HG02938 (cell line): ENCODE data around the gene NPIPB6.
"Not testable (repeated sequence)": the region's sequence is repeated elsewhere in the genome, so short reads cannot be mapped to it uniquely, and the experiment has no call there.

ENCODE experiments used
- ATAC-seq: cut with Tn5 transposase; IDR thresholded peaks from one replicate; pipeline ENCODE4 v1.9.1; 2021; ENCODE audit warnings: mild to moderate bottlenecking, moderate library complexity; ENCODE audit not compliant: unreplicated experiment

The NPIPB6 gene

DNA sequence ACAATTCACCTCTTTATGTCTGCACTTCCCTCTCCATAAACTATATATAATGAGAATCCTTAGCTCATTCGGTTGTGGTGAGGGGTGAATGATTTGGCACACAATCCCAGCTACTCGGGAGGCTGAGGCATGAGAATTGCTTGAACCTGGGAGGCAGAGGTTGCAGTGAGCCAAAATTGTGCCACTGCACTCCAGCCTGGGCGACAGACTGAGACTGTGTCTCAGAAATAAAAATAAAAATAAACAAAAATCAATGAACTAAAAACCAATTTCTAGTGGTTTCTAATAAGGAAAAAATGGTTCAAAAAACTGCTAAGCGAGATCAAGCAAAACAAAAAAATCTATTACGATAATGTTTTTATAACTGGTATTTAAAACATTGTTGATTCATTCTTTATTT, at the start of gene NPIPB6:
NPIPB6 (minus strand) TSS at position 101 of the 400 bp plus-strand sequence. CDS start 686 bp downstream, outside the sequence.
- not testable (repeated sequence) for ATAC-seq

DNA sequence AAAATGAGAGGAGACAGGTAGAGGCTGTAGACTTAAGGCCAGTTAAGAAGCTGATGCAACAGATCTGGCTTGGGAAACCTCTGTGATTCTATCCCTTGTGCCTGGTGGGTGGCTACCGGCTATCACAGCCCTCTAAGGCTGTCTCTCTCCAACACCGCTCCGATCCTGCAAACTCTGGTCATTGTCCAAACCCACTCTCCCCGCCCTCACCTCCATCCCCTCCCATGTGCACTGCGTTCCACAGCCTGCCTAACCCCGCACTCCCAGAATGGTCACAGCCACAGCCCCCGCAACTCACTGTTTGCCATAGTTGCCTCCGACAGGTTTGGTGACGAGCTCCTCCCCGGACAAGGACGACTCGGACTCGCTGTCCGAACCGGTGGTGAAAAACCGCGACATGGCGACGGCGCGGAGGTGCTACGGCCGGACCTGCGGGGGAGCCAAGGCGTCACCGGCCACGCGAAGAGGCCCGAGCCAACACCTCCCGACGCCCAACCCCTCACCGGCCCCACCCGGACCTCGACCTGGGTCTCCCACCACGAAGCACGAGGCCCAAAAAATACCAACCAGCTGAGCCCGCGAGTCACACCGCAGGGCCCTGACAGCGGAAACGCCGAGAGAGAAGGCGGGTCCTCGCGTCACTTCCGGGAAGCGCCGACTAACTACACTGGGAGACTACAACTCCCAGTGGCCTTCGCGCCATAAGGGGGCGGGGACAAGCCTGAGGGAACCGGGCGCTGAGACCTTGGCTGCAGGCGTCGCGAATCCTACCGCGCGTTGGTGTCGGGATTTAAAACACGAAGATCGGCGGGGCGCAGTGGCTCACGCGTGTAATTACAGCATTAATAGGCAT, 40.1 kb upstream of the NPIPB6 start, which contains the start of gene EIF3CL:
EIF3CL (minus strand) TSS at position 622 of the 853 bp plus-strand sequence; CDS start at position 399, 223 bp downstream.
- peak; percentile 90 for ATAC-seq

DNA sequence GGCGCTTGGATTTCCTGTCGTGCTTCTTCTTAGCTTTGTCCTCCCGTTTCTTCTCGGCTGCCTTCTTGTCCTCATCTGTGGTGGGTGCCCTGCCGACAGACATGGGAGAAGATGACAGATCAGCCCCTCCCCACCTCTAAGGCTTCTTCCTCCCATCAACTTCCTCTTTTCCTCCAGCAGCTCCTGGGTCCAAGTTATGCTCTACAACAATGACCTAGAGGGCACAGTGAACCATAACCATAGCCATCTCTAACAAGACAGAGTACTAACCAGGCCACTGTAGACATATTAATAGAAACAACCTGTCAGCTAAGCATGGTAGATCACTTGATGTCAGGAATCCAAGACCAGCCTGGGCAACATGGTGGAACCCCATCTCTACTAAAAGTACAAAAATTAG, 28.7 kb upstream of the NPIPB6 start:
- not testable (repeated sequence) for ATAC-seq

DNA sequence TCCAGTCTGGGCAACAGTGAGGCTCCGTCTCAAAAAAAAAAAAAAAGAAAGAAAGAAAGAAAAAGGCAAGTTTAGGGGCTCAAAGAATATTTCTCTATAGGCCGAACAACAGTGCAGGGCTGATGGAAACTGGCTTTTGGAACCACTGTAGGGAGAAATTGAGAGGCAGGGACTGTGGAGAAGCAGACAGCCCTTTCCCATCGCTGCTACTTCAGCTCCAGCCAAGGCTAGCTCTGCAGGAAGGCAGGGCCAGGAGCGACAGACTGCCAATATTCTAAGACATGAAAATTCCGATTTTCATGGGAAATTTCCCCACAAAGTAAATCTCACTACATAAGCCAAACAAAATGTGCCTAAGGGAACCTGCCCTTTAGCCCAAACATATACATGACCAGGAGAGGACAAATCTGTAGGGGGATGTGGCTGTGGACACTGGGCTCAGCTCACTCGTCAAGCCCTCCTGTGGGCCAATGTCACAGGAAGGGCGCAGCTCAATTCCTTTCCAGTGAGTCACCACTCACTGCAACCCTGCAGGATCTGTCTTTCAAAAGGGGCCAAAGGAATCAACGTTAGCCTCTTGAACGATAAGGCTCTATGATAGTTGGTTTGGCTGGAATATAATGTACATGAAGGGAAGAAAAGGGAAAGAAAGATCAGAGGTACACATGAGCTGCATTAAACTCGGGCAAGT, 19.0 kb upstream of the NPIPB6 start:
- ATAC-seq: not testable (repeated sequence)

DNA sequence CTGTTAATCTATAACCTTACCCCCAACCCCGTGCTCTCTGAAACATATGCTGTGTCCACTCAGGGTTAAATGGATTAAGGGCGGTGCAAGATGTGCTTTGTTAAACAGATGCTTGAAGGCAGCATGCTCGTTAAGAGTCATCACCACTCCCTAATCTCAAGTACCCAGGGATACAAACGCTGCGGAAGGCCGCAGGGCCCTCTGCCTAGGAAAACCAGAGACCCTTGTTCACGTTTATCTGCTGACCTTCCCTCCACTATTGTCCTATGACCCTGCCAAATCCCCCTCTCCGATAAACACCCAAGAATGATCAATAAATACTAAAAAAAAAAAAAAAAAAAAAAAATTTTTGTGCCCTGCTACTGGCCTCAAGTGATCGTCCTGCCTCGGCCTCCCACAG, 14.5 kb upstream of the NPIPB6 start:
- not testable (repeated sequence) for ATAC-seq

DNA sequence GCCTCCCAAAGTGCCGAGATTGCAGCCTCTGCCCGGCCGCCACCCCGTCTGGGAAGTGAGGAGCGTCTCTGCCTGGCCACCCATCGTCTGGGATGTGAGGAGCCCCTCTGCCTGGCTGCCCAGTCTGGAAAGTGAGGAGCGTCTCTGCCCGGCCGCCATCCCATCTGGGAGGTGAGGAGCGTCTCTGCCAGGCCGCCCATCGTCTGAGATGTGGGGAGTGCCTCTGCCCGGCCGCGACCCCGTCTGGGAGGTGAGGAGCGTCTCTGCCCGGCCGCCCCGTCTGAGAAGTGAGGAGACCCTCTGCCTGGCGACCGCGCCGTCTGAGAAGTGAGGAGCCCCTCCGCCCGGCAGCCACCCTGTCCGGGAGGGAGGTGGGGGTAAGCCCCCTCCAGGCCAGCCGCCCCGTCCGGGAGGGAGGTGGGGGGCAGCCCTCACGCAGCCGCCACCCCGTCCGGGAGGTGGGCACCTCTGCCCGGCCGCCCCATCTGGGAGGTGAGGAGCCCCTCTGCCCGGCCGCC, 13.9 kb upstream of the NPIPB6 start:
- not testable (repeated sequence) for ATAC-seq

DNA sequence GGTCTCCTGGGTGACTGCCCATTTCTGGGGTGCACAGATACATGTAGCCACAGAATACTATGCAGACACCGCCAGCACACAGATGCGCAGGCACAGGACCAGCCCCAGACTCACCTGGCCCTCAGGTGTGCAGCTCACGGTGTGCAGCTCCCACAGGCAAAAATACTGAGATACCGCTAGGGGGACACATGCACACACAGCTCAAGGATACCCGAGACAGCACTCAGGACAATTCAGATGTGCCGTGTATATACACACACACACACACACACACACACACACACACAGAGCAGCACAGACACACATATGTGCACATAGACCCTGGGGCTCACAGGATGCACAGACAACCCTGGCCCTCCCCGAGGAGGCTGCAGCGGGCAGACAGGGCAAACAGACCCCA, 11.8 kb upstream of the NPIPB6 start:
- not testable (repeated sequence) for ATAC-seq

DNA sequence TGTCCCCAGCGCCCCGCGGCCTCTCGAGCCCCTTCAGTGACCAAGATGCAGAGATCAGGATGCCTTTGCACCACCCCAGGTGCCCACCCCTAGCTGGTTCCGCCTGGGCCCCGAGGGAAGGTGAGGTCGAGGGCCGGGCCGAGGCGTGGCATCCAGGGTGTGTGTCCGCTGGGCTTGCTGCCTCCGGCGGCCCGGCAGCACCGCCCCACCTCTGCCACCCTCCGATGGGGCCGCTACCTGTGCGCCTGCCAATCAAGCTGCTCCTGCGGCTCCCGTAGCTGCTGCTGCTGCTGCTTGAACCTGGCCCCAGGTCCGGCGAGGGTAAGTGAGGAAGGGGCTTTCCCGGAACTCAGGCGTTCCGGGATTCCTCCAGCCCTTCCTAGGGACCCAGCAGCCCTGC, 11.0 kb upstream of the NPIPB6 start:
- not testable (repeated sequence) for ATAC-seq

DNA sequence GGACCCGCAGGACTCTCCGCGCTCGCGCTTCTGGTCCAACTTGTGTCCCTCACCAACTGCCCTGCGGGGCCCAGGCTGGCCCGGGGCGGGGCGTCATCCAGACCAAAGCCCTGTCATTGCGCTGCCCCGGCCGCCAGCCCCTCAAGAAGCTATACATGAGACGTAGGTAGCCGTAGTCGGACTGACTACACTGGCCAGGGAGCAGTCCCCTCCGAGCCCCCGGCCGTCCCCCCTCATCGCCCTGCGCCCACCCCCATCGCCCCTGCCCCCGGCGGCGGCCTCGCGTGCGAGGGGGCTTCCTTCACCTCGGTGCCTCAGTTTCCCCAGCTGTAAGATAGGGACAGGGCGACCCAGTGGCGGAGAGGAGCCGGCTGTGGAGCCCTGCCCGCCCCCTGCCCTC, 4.6 kb upstream of the NPIPB6 start:
- not testable (repeated sequence) for ATAC-seq

DNA sequence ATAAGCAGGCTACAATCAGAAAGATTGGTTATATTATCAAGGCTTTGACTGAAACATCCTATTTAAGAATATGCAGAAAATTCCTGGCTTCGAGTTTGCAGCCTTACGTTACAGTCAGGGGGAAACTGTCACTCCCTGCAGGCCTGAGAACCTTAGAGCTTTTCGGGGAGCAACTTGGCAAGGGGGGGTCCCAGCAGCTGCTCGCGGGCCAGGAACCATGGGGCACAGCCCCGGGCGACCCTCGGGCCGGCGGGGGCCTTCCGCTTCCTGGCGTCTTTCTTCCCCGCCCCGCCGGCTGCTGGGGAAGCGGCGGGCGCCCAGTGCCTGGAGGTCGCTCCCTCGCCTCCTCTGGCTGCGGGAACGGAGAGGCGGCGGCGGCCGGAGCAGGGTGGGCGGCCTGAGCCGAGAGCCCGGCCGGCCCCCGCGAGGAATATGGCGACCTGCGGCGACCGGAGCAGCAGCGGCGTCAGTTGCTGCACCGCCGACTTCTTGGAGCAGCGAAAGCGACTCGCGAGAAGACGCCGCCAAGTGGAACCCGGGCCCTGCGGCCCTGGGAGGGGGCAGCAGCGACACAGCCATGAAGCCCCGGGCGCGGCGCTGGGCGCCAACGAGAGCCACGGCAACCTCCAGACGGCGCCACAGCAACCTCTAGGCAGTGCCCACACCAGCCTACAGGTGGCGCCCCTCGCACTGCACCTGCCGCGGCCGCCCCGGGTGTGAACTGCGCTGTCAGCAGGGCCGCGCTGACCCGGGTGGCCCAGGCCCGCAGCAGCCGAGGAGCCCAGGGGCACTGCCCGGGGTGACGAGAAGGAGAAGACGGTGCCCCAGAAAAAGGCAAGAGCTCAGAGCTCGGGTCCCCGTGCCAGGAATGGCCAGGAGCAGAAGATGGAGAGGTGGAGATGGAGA, 1.2 kb upstream of the NPIPB6 start:
- peak; percentile 76 for ATAC-seq

DNA sequence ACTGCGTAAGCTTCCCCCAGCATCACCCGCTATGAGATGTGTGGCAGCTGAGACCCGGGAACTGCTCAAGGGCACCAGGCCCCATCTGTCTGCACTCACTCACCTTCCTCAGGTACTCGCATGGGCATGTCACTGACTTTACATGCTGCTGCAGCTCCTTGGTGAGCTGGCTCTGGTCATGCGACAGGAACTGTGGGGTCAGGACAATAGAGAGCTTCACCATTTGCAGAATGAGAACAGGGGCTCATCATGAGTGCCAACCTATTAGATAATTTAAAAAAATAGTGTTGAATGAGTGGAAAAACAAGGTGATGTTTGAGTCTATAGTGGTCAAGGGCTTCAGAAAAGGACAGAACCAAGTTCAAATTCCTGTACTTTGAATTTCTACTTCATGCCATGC, 708 bp downstream of the NPIPB6 start:
- ATAC-seq: not testable (repeated sequence)

DNA sequence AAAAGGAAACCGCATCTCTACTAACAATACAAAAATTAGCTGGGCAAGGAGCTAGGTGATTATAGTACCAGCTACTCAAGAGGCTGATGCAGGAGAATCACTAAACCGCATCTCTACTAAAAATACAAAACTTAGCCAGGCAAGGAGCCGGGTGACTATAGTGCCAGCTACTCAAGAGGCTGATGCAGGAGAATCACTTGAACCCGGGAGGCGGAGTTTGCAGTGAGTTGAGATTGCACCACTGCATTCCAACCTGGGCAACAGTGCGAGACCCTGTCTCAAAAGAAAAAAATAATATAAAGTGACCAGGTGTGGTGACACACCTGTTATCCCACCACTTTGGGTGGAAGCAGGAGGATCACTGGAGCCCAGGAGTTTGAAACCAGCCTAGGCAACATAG, 25.1 kb downstream of the NPIPB6 start:
- not testable (repeated sequence) for ATAC-seq

DNA sequence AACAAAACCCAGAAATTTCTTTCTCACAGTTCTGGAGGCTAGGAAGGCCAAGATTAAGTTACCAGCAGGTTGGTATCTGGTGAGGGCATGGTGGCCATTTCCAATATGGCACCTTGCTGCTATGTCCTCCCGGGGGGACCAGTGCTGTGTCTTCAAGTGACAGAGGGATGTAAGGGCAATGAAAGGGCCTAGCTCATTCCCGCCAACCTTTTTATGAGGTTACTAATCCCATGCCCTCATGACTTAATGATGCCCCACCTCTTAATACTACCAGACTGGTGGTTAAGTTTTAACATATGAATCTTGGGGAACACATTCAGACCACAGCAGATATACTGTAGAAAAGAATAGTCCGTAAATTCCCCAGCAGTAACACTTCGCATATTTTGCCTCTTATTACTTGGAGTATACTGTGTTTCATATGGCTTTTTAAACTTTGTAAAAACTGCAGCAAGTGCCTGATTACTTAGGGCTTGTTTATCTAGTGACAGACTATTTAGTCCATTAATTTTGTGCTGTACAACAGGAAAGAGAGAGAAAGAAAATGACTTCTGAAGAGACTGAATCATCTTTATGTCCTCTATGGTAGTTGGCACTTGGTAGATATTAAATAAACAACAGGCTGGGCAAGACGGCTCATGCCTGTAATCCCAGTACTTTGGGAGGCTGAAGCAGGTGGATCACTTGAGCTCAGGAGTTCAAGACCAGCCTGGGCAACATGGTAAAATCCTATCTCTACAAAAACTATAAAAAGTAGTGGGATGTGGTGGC, 26.2 kb downstream of the NPIPB6 start:
- not testable (repeated sequence) for ATAC-seq

DNA sequence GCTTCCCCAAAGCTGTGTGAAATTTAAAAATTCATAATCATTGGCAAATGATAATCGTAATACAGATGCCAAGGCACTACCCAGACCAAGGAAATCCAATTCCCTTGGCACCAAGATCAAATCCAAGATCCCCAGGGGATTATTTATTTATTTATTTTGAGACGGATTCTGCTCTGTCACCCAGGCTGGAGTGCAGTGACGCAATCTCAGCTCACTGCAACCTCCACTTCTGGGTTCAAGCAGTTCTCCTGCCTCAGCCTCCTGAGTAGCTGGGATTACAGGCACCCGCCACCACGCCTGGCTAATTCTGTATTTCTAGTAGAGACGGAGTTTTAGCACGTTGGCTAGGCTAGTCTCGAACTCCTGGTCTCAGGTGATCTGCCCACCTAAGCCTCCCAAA, 27.6 kb downstream of the NPIPB6 start:
- ATAC-seq: not testable (repeated sequence)

DNA sequence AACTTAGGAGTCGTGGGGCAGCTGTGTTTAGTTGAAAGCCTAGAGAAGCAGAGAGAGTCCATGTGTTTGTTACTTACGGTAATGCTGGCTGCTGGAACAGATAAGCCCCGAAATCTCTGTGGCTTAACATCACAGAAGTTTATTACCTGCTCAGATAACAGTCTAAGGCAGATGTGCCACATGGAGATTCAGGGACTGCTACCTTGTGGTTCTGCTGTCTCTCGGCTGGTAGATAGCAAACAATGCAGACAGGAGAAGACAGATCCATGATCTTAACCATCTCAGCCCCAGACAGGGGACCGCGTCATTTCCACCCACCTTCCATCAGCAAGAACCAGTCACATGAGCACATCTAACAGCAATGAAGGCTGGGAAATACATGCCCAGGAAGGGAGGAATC, 30.7 kb downstream of the NPIPB6 start:
- not testable (repeated sequence) for ATAC-seq

DNA sequence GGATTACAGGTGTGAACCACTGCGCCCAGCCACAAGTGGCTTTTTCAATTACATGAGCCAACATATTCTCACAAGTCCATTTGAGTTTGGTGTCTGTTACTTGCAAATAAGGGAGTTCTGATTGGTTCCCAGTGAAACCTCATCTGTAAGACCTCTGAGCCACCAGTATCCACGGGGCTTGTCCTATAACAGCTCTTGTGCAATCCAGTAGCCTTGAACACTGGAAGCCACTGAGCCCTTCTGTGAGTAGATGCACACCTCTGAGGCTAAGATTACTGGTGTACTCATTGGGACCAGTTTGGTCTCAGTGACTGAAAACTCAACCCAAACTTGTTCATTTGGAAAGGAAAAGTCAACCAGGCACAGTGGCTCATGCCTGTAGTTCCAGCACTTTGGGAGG, 32.3 kb downstream of the NPIPB6 start:
- not testable (repeated sequence) for ATAC-seq

DNA sequence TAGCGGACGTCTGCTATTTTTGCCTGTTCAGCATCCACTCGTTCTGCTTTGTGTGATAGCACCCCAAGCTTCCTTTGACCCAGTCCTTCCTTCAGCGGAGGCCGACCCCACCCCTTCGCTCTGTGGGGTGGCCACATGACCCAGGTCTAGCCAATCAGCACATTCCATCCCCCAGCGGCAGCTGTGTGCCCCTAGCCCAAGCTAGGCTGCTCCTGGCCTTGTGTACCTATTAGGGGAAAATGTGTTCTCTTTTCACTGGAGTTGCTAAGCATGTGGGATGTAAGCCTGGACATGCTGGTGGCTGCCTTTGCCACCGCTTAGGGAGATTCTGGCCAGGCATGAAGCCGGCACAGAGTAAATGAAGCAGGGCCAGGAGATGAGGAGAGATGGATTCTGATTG, 33.1 kb downstream of the NPIPB6 start:
- not testable (repeated sequence) for ATAC-seq

DNA sequence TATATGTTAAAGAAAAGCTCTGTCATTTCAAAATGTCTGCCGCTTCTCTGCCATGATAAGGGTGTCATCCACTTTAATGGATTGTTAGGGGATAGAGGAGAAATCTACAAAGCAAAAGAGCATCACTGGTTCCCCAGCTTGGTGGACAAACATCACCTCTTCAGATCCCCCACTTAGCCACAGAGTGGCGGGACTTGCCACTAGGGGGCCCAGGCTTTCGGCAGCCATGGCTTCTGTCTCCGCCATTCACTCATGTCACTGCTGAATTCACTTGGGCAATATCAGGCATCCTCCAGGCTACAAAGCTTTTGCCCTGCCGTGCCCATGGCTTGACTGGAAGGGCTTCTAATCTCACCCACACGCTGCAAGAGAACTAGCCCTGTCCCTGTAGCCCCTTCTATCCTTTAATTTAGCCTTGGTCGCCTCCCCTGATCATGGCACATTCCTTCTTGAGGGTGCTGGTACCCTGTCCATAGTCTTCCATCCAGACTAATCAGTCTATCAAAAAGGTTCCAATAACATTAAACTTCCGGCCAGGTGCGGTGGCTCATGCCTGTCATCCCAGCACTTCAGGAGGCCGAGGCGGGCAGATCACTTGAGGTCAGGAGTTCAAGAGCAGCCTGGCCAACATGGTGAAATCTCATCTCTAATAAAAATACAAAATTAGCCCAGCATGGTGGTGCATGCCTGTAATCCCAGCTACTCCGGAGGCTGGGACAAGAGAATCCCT, 36.3 kb downstream of the NPIPB6 start:
- no peak for ATAC-seq

DNA sequence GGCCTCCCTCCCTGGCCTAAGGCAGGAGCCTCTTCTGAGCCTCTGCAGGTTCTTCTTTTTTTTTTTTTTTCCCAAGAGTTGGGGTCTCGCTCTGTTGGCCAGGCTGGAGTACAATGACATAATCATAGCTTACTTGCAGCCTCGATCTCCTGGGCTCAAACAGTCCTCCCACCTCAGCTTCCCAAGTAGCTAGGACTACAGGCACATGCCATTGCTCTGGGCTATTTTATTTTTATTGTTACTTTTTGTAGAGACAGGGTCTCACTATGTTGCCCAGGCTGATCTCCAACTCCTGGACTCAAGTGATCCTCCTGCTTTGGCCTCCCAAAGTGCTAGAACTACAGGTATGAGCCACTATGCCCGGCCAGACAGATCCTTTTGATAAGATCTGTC, 38.4 kb downstream of the NPIPB6 start:
- ATAC-seq: no peak
